Body of pancreas (tissue), 4 donors: ENCODE results near the gene CDCA4.

Experiments used
- CTCF ChIP-seq, 7 experiments: fragments of 450-650 bp in 4 of 7; fragments of 200-600 bp in 3 of 7; sonication (generic) in 3 of 7; IDR thresholded peaks; one replicate each; pipeline ENCODE4 v1.5.1; 2016 to 2019; ENCODE audit warnings: antibody characterized with exemption in 7 of 7
- POLR2A ChIP-seq, 3 donors: fragments of 450-650 bp; IDR thresholded peaks; one replicate each; pipeline ENCODE4 v1.6.1; 2016; ENCODE audit warnings: antibody characterized with exemption in 3 of 3, mild to moderate bottlenecking in 2 of 3

GRCh38 chr14:105034315-105035039 is 13.6 kb upstream of the CDCA4 start:
- TF ChIP-seq CTCF (IDR thresholded peaks at IDR 0.05), result no peak
- no peak for TF ChIP-seq POLR2A (IDR thresholded peaks at IDR 0.05)
